WERI-Rb-1 (cell line): ENCODE results near the gene SLC6A3.

Experiments used
- DNase-seq: peaks from one replicate; pipeline ENCODE4 v3.0.0-alpha.2; 2020
- H3K27ac ChIP-seq: fragments of 250-450 bp; sonication (Bioruptor Pico); 2 replicates; pipeline ENCODE4 v1.5.1; 2020; ENCODE audit warnings: mild to moderate bottlenecking, moderate library complexity
- H3K27me3 ChIP-seq: fragments of 250-450 bp; sonication (Bioruptor Pico); 2 replicates; pipeline ENCODE4 v1.5.1; 2021; ENCODE audit warnings: mild to moderate bottlenecking, low read depth, moderate library complexity; ENCODE audit not compliant: insufficient read depth, severe bottlenecking
- H3K36me3 ChIP-seq: fragments of 250-450 bp; sonication (Bioruptor Pico); 2 replicates; pipeline ENCODE4 v1.5.1; 2020; ENCODE audit warnings: mild to moderate bottlenecking, moderate library complexity
- H3K4me3 ChIP-seq: 2 replicates; pipeline ENCODE4 v1.5.1; 2011; ENCODE audit warnings: low read depth, mild to moderate bottlenecking, control low read depth, low read length
- H3K9me3 ChIP-seq: fragments of 250-450 bp; sonication (Bioruptor Pico); 2 replicates; pipeline ENCODE4 v1.5.1; 2021; ENCODE audit warnings: mild to moderate bottlenecking, moderate library complexity; ENCODE audit not compliant: severe bottlenecking
- CTCF ChIP-seq: IDR thresholded peaks from 2 replicates; pipeline ENCODE4 v1.5.1; 2011; ENCODE audit warnings: low read depth, mild to moderate bottlenecking, control low read depth, inconsistent platforms, low read length

The SLC6A3 gene

GRCh38 chr5:1439388-1440097 is 5.7 kb downstream of the SLC6A3 start:
- Histone ChIP-seq H3K36me3 (no peaks in the 10 kb centered on the region), H3K27ac (no peak overlapping the region), H3K4me3 (no peak overlapping the region), H3K9me3 (peaks cover 14% of the 10 kb centered on the region), H3K27me3 (peaks cover 15% of the 10 kb centered on the region)
- TF ChIP-seq CTCF = no peak
- no peak for DNase-seq

- no peak for DNase-seq
- no peak overlapping the region for H3K4me3 ChIP-seq
- H3K27me3 ChIP-seq = peaks cover 8% of the 10 kb centered on the region
- peaks cover 18% of the 10 kb centered on the region for H3K9me3 ChIP-seq
- no peak overlapping the region for H3K27ac ChIP-seq
- H3K36me3 ChIP-seq = no peaks in the 10 kb centered on the region
- TF ChIP-seq CTCF = no peak
Observed at GRCh38 chr5:1438871-1439270, 6.4 kb downstream of the SLC6A3 start.

GRCh38 chr5:1437876-1438559 is 7.2 kb downstream of the SLC6A3 start:
- no peaks in the 10 kb centered on the region for H3K36me3 ChIP-seq
- H3K4me3 ChIP-seq = no peak overlapping the region
- no peak for DNase-seq
- H3K27ac ChIP-seq = no peak overlapping the region
- peaks cover 24% of the 10 kb centered on the region for H3K9me3 ChIP-seq
- no peaks in the 10 kb centered on the region for H3K27me3 ChIP-seq
- TF ChIP-seq CTCF = no peak

GRCh38 chr5:1437226-1437829 is 7.9 kb downstream of the SLC6A3 start:
- TF ChIP-seq CTCF = 0 out of 2 replicates have a peak, but pooled peaks have one; percentile 11
- H3K27me3 ChIP-seq = no peaks in the 10 kb centered on the region
- H3K9me3 ChIP-seq = peaks cover 25% of the 10 kb centered on the region
- peak; percentile 54 for DNase-seq
- H3K36me3 ChIP-seq = no peaks in the 10 kb centered on the region
- no peak overlapping the region for H3K4me3 ChIP-seq
- H3K27ac ChIP-seq = no peak overlapping the region

GRCh38 chr5:1436681-1437080 is 8.6 kb downstream of the SLC6A3 start:
- Histone ChIP-seq H3K27me3 (no peaks in the 10 kb centered on the region), H3K27ac (no peak overlapping the region), H3K9me3 (peaks cover 25% of the 10 kb centered on the region), H3K36me3 (no peaks in the 10 kb centered on the region), H3K4me3 (no peak overlapping the region)
- DNase-seq = no peak
- no peak for TF ChIP-seq CTCF
